Heart right ventricle (tissue), 16 donors: ENCODE results near the gene PABPC1L. TPM values are rescaled to one million over a fixed set of nuclear protein-coding genes. Genes with fewer than 3 reads are reported as not detected.
A peak's percentile ranks its signal among the peaks of the same experiment; 100 is the strongest.

ENCODE experiments used
- ATAC-seq, 8 donors: fragments of 200-7000 bp; cut with Tn5 transposase; one replicate each; pipeline ENCODE4 v1.9.1; 2020; ENCODE audit warnings: mild to moderate bottlenecking in 8 of 8, moderate library complexity in 8 of 8, moderate number of reproducible peaks in 1 of 8
- DNase-seq, 2 donors: peaks; one replicate each; pipeline ENCODE4 v3.0.0-alpha.2; 2020
- H3K27ac ChIP-seq, 10 donors: fragments of 200-600 bp; sonication (generic) in 2 of 10; one replicate each; pipeline versions ENCODE4 v1.5.0 to v1.8.0; 2020 to 2022; ENCODE audit warnings: mild to moderate bottlenecking in 3 of 10
- H3K27me3 ChIP-seq, 7 donors: fragments of 200-600 bp; one replicate each; pipeline ENCODE4 v1.8.0; 2021 to 2022; ENCODE audit warnings: mild to moderate bottlenecking in 2 of 7
- H3K36me3 ChIP-seq, 9 donors: fragments of 200-600 bp; sonication (generic) in 1 of 9; one replicate each; pipeline versions ENCODE4 v1.5.0 to v1.8.0; 2020 to 2022; ENCODE audit warnings: mild to moderate bottlenecking in 2 of 9
- H3K4me1 ChIP-seq, 9 donors: fragments of 200-600 bp; sonication (generic) in 1 of 9; one replicate each; pipeline versions ENCODE4 v1.5.0 to v1.8.0; 2020 to 2022; ENCODE audit warnings: mild to moderate bottlenecking in 4 of 9
- H3K4me3 ChIP-seq, 10 donors: fragments of 200-600 bp; sonication (generic) in 2 of 10; one replicate each; pipeline versions ENCODE4 v1.5.0 to v1.8.0; 2020 to 2022; ENCODE audit warnings: mild to moderate bottlenecking in 7 of 10, moderate library complexity in 2 of 10
- H3K9me3 ChIP-seq, 11 donors: fragments of 200-600 bp in 10 of 11; sonication (generic) in 2 of 11; one replicate each; pipeline versions ENCODE4 v1.5.0 to v1.8.0; 2013 to 2022; ENCODE audit warnings: mild to moderate bottlenecking in 2 of 11, control low read depth in 1 of 11, moderate library complexity in 1 of 11
- WGBS, 2 donors: extraction: QIAGEN DNeasy Blood & Tissue Kit; methylation state at CpG; one replicate each; pipeline ENCODE4 v1.1.7; 2013; ENCODE audit warnings: inconsistent platforms in 1 of 2; 5-methylcytosine and 5-hydroxymethylcytosine counted together
- intact Hi-C, 10 donors: fragments of 100-400 bp; cut with DNase I; formaldehyde crosslinking; loops; one replicate each; pipeline versions ENCODE4 v1.11.1 to v1.14.2; 2022
- polyA plus RNA-seq, 2 donors: library from polyadenylated mRNA; stranded (reverse); fragments of 200-250 nt; gene quantifications; one replicate each; pipeline ENCODE4 v1.2.3, GENCODE V29; 2013
- total RNA-seq, 10 donors: library from RNA; stranded (reverse); fragmentation: NEBNext Ultra II Directional in 3 of 10; extraction: Animal tissue kit (Norgen Biotek cat#: 25700) in 3 of 10; gene quantifications; one replicate each; pipeline versions ENCODE4 v1.2.1 to v1.2.4, GENCODE V29; 2021 to 2023
- TF ChIP-seq, protein P1 (sequence below), 9 donors: fragments of 200-600 bp; sonication (generic) in 2 of 9; IDR thresholded peaks; one replicate each; pipeline versions ENCODE4 v1.5.0 to v1.8.0; 2021 to 2022; ENCODE audit warnings: antibody characterized with exemption in 9 of 9, mild to moderate bottlenecking in 5 of 9, moderate library complexity in 1 of 9
- donor health status: Arrhythmogenic right ventricular cardiomyopathy.
- donor health status: ischemic (EF 13 %, LVEDD 7.1; RV severe dilation, severe dysfunction).
- donor health status: healthy with polysubstance abuse.
- donor health status: DM: no; HTN: yes; CAD: no.
- donor health status: DM: no; HTN: no; CAD: no.
- donor health status: ischemic (EF 25% LVEDD 6.9; RV normal size, moderate dysfunction).
- donor health status: ischemic (EF 25% LVEDD 5.7; RV mildly dilated, moderate dysfunction).
- donor health status: healthy.
- donor health status: DM: yes; HTN: yes; CAD: no.
- donor health status: Ischemic cardiomyopathy.
- donor health status: ischemic (EF 35%, LVEDD 5.7; RV mildly dilated, moderate dysfunction).
- donor health status: nonischemic (EF 11% LVEDD 7.7; RV severe dilation, severe dysfunction).
- donor health status: DM: yes; HTN: yes; CAD: no.
- donor health status: PGD.
- donor health status: ischemic (EF 29% LVEDD 5.4; RV normal size, mild dysfunction).
- donor health status: nonischemic (EF 23%, LVEDD 6.1; RV moderate dilation, normal function).

The PABPC1L gene
- total and polyA plus RNA-seq, 12 donors: 0.89 to 14.3 (median 1.9) TPM

DNA sequence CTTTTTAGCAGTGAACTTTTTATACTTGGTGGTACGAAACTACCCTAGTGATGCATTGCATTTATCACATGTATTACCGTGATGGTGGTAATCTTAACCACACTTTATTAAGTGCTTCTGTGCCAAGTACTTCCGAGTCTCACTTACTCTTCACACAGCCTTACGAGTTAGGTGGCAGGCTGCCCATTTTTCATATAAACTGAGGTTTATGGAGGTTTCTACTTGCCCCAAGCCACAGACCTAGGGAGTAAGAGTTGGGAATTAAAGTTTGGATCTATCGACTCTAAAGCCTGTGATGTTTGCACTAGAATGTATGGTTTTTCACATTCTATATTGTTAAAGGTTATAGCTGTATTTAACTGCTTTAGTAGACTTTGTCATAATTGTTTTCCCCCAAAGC, 5.5 kb upstream of the PABPC1L start:
- H3K27ac ChIP-seq: no peak overlapping the region
- H3K9me3 ChIP-seq: no peaks in the 10 kb centered on the region
- H3K4me3 ChIP-seq: no peak overlapping the region
- peaks cover 0 to 94% (median 59%) of the 10 kb centered on the region in 9 donors for H3K36me3 ChIP-seq
- peaks cover 0 to 28% (median 12%) of the 10 kb centered on the region in 9 donors for H3K4me1 ChIP-seq
- no peaks in the 10 kb centered on the region for H3K27me3 ChIP-seq
- TF ChIP-seq, protein P1, sequence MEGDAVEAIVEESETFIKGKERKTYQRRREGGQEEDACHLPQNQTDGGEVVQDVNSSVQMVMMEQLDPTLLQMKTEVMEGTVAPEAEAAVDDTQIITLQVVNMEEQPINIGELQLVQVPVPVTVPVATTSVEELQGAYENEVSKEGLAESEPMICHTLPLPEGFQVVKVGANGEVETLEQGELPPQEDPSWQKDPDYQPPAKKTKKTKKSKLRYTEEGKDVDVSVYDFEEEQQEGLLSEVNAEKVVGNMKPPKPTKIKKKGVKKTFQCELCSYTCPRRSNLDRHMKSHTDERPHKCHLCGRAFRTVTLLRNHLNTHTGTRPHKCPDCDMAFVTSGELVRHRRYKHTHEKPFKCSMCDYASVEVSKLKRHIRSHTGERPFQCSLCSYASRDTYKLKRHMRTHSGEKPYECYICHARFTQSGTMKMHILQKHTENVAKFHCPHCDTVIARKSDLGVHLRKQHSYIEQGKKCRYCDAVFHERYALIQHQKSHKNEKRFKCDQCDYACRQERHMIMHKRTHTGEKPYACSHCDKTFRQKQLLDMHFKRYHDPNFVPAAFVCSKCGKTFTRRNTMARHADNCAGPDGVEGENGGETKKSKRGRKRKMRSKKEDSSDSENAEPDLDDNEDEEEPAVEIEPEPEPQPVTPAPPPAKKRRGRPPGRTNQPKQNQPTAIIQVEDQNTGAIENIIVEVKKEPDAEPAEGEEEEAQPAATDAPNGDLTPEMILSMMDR (IDR thresholded peaks at IDR 0.05): no peak
- DNase-seq (no peak), ATAC-seq (no peak)
- WGBS, 2 donors: 65 to 73% methylated on average over 5 of the region's 5 CpGs
- intact Hi-C loops: no loop called here

DNA sequence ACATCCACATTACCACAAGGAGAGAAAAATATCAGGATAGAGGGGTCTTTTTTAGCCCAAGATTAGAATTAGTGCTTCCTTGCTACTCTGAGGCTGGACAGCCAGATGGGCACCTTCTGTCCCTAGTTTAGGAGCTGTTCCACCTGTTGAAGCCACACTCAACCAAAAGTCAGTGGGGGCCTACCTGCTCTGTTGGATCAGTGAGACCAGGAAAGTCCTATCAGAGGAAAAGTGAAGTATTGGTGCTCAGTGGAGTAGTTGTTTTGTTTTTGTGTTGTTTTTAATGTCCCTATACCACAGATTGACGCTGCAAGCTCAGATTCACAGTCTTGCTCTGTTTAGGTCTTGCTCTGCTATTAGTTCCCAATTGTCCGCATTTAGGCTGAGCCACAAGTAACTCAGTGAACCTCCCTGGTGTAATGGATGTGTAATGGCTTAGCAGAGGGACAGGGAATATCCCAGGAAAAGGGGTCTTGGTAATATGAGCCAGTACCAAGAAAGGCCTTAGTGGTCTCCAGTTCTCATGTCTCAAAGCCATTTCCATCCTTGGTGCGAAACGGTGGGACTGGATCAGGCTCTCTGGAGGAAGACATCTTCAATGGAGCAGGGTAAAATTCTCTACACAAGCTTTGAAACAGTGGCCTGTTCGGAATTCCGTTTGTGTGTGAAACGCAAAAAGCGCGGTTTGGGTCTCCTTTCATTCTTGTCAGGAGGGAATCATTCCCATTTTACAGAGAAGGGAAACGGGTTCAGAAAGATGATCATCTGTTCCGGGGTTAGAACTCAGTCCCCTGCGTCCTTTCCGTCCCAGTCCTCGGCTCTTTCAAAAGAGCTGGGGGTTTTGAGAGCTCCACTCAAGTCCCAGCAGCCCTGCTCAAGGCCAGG, 631 bp upstream of the PABPC1L start:
- ATAC-seq (peak in 1 of 8 donors; percentile 4), DNase-seq (no peak)
- WGBS, 2 donors: 29% methylated on average over 14 of the region's 14 CpGs
- Histone ChIP-seq H3K4me1 (peaks cover 0 to 26% (median 12%) of the 10 kb centered on the region in 9 donors), H3K9me3 (no peaks in the 10 kb centered on the region), H3K36me3 (peaks cover 0 to 59% (median 37%) of the 10 kb centered on the region in 9 donors), H3K4me3 (peak overlapping the region in 9 of 10 donors; percentile 38 to 75 (median 66)), H3K27me3 (no peaks in the 10 kb centered on the region), H3K27ac (no peak overlapping the region)
- TF ChIP-seq, protein P1 (IDR thresholded peaks at IDR 0.05): no peak
- intact Hi-C loops: no loop called here

DNA sequence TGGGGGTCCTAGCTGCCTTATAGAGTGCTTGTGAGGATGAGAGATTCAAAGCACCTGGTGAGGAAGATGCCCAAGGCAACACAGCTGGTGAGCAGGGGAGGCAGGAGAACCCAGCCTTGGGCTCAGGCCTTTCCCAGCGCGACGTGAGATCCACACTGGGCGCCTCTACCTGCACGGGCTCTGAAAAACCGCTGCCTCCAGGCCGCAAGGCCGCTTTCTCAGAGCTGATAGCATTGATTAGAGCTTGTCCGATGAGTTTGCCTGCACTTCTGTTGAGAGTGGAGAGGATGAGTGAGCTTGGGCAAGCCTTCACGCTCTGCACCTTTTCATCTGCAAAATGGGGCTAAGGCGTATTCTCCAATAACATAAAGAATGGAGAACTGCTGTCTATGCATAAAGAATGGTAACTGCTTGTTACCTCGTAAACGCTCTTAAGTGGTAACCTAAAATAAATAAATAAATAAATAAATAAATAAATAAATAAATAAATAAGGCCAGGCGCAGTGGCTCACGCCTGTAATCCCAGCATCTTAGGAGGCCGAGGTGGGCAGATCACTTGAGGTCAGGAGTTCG, 916 bp downstream of the PABPC1L start:
- H3K27ac ChIP-seq: no peak overlapping the region
- peaks cover 0 to 26% (median 12%) of the 10 kb centered on the region in 9 donors for H3K4me1 ChIP-seq
- H3K9me3 ChIP-seq: no peaks in the 10 kb centered on the region
- no peaks in the 10 kb centered on the region for H3K27me3 ChIP-seq
- peaks cover 0 to 48% (median 21%) of the 10 kb centered on the region in 9 donors for H3K36me3 ChIP-seq
- DNase-seq: no peak
- intact Hi-C loops: no loop called here
- ATAC-seq: peak in 1 of 8 donors; percentile 10
- TF ChIP-seq, protein P1 (IDR thresholded peaks at IDR 0.05): no peak
- WGBS, 2 donors: 63 to 72% methylated on average over 17 of the region's 17 CpGs
- H3K4me3 ChIP-seq: peak overlapping the region in 7 of 10 donors; percentile 58 to 75 (median 66)

DNA sequence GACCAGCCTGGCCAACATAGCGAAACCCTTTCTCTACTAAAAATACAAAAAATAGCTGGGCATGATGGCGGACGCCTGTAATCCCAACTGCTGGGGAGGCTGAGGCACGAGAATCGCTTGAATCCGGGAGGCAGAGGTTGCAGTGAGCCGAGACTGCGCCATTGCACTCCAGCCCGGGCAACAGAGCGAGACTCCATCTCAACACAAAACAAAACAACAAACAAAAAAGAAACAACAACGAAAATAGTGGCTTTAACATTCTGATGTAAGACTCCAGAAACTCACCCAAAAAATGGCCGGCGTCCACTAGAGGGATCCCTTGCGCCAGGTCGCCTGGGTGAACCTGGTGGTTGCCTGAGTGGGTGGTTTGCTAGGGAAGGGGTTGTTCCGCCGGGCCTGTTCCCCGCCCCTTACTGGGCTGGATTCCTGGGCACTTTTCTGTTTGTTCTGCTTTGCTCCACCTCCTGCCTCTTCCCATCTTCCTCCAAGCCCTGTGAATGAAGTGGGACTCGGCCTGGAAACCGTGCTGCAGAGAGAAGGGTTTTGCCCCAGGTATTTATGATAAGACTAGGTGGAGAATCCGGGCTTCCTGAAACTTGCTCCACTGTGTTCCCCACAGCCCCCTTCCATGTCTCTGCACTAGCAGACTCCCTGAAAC, 1.5 kb downstream of the PABPC1L start:
- peaks cover 0 to 44% (median 15%) of the 10 kb centered on the region in 9 donors for H3K36me3 ChIP-seq
- intact Hi-C loops: no loop called here
- 67 to 69% methylated on average over 21 of the region's 21 CpGs for WGBS, 2 donors
- H3K27ac ChIP-seq: no peak overlapping the region
- H3K4me3 ChIP-seq: no peak overlapping the region
- no peak for ATAC-seq
- peak in 1 of 2 donors; percentile 19 for DNase-seq
- no peaks in the 10 kb centered on the region for H3K9me3 ChIP-seq
- peaks cover 0 to 20% (median 12%) of the 10 kb centered on the region in 9 donors for H3K4me1 ChIP-seq
- H3K27me3 ChIP-seq: no peaks in the 10 kb centered on the region
- TF ChIP-seq, protein P1 (IDR thresholded peaks at IDR 0.05): peak in 5 of 9 donors; percentile 12 to 42 (median 31)
